ENCODE results near the gene FBXO39. TPM values are rescaled to one million over a fixed set of nuclear protein-coding genes. Genes with fewer than 3 reads are reported as not detected.

FBXO39 gene
- total and polyA plus RNA-seq, 2 donors (not counting 1 experiment from before 2014, with no cell fraction given), result 0.13 TPM; not detected in 1

- Histone ChIP-seq H3K27ac (ENCODE audit: low read length in 2 of 2) (no peak overlapping the region), H3K9ac (ENCODE audit: low read length) (no peak overlapping the region), H3K27me3 (replicated peaks in 1 of 4; ENCODE audit: control extremely low read depth in 1 of 4, control insufficient read depth in 3 of 4, insufficient read depth in 4 of 4, low read length in 3 of 4) (peaks cover 0 to 14% (median 8%) of the 10 kb centered on the region in 4 experiments), H3K4me2 (replicated peaks; ENCODE audit: low read depth, low read length, poor library complexity, severe bottlenecking) (no peak overlapping the region), H3K79me2 (ENCODE audit: control insufficient read depth, insufficient read depth, low read length) (no peaks in the 10 kb centered on the region), H3K9me3 (ENCODE audit: control extremely low read depth in 1 of 3, control insufficient read depth in 2 of 3, insufficient read depth in 1 of 3, low read length in 2 of 3) (peaks cover 0 to 3% (median 2%) of the 10 kb centered on the region in 3 donors), H4K20me1 (ENCODE audit: control insufficient read depth, insufficient read depth, low read length, poor library complexity, severe bottlenecking) (no peaks in the 10 kb centered on the region), H3K4me1 (ENCODE audit: control insufficient read depth in 2 of 2, insufficient read depth in 2 of 2, low read length in 2 of 2) (no peaks in the 10 kb centered on the region), H3K4me3 (ENCODE audit: control extremely low read depth in 1 of 5, extremely low read depth in 1 of 5, insufficient read depth in 1 of 5, low read depth in 2 of 5, low read length in 4 of 5) (no peak overlapping the region), H3K36me3 (replicated peaks in 1 of 2; ENCODE audit: control extremely low read depth in 1 of 2, control insufficient read depth in 1 of 2, extremely low read depth in 1 of 2, insufficient read depth in 2 of 2, low read length in 1 of 2) (no peaks in the 10 kb centered on the region), H2AFZ (ENCODE audit: insufficient read depth, low read depth, low read length, poor library complexity, severe bottlenecking) (no peak overlapping the region)
- H3K27me3 Mint-ChIP-seq, result peaks cover 83% of the 10 kb centered on the region
- no peak overlapping the region for H3K4me3 Mint-ChIP-seq
- intact Hi-C loops (cut with micrococcal nuclease), result no loop called here
- ChIA-PET POLR2A (no interaction called here), CTCF (no interaction called here)
- no peaks in the 10 kb centered on the region for H3K4me1 Mint-ChIP-seq
- no peak overlapping the region for H3K27ac Mint-ChIP-seq
- ATAC-seq (ENCODE audit: low read depth), result no peak
- TF ChIP-seq CTCF (IDR thresholded peaks at IDR 0.05), result no peak
- no peak for TF ChIP-seq EZH2 (IDR thresholded peaks at IDR 0.05; ENCODE audit: borderline replicate concordance, insufficient read depth, low read depth, low read length, poor library complexity, severe bottlenecking)
- 80% methylated on average over 8 of the region's 10 CpGs for WGBS (ENCODE audit: insufficient coverage)
- DNase-seq, result no peak
- H3K9me3 Mint-ChIP-seq (ENCODE audit: insufficient read depth), result peaks cover 3% of the 10 kb centered on the region
Observed at GRCh38 chr17:6787081-6787693, 11.2 kb downstream of the FBXO39 start.

GRCh38 chr17:6789146-6789545, 13.1 kb downstream of the FBXO39 start:
- Histone ChIP-seq H3K27ac (ENCODE audit: low read length in 2 of 2) (no peak overlapping the region), H3K9ac (ENCODE audit: low read length) (no peak overlapping the region), H4K20me1 (ENCODE audit: control insufficient read depth, insufficient read depth, low read length, poor library complexity, severe bottlenecking) (no peaks in the 10 kb centered on the region), H3K9me3 (ENCODE audit: control extremely low read depth in 1 of 3, control insufficient read depth in 2 of 3, insufficient read depth in 1 of 3, low read length in 2 of 3) (no peaks in the 10 kb centered on the region), H3K4me2 (replicated peaks; ENCODE audit: low read depth, low read length, poor library complexity, severe bottlenecking) (no peak overlapping the region), H3K27me3 (replicated peaks in 1 of 4; ENCODE audit: control extremely low read depth in 1 of 4, control insufficient read depth in 3 of 4, insufficient read depth in 4 of 4, low read length in 3 of 4) (peaks cover 0 to 8% (median 6%) of the 10 kb centered on the region in 4 experiments), H3K79me2 (ENCODE audit: control insufficient read depth, insufficient read depth, low read length) (no peaks in the 10 kb centered on the region), H2AFZ (ENCODE audit: insufficient read depth, low read depth, low read length, poor library complexity, severe bottlenecking) (no peak overlapping the region), H3K4me3 (ENCODE audit: control extremely low read depth in 1 of 5, extremely low read depth in 1 of 5, insufficient read depth in 1 of 5, low read depth in 2 of 5, low read length in 4 of 5) (no peak overlapping the region), H3K36me3 (replicated peaks in 1 of 2; ENCODE audit: control extremely low read depth in 1 of 2, control insufficient read depth in 1 of 2, extremely low read depth in 1 of 2, insufficient read depth in 2 of 2, low read length in 1 of 2) (no peaks in the 10 kb centered on the region), H3K4me1 (ENCODE audit: control insufficient read depth in 2 of 2, insufficient read depth in 2 of 2, low read length in 2 of 2) (no peaks in the 10 kb centered on the region)
- ATAC-seq (ENCODE audit: low read depth) (no peak), DNase-seq (no peak)
- Mint-ChIP-seq H3K27ac (no peak overlapping the region), H3K9me3 (ENCODE audit: insufficient read depth) (peaks cover 3% of the 10 kb centered on the region), H3K4me1 (no peaks in the 10 kb centered on the region), H3K27me3 (peaks cover 79% of the 10 kb centered on the region), H3K4me3 (no peak overlapping the region)
- ChIA-PET CTCF (no interaction called here), POLR2A (no interaction called here)
- intact Hi-C loops (cut with micrococcal nuclease), result no loop called here
- TF ChIP-seq EZH2 (IDR thresholded peaks at IDR 0.05; ENCODE audit: borderline replicate concordance, insufficient read depth, low read depth, low read length, poor library complexity, severe bottlenecking) (no peak), CTCF (IDR thresholded peaks at IDR 0.05) (no peak)
- 60% methylated on average over 1 of the region's 4 CpGs for WGBS (ENCODE audit: insufficient coverage)

All from B cell (primary cell).